GM23338 (cell line): Measurements from ENCODE around the gene HSPE1. TPM values are rescaled to one million over a fixed set of nuclear protein-coding genes. Genes with fewer than 3 reads are reported as not detected.

Experiments used
- ATAC-seq: fragments of 200-7000 bp; cut with Tn5 transposase; 3 replicates; pipeline ENCODE4 v1.9.1; 2020
- DNase-seq: peaks from one replicate; pipeline ENCODE4 v3.0.0-alpha.2; 2015; ENCODE audit warnings: low spot score
- H2AFZ ChIP-seq: fragments of 200-600 bp; sonication (generic); 2 replicates; pipeline ENCODE4 v1.8.0; 2016; ENCODE audit warnings: antibody characterized with exemption, mild to moderate bottlenecking, moderate library complexity
- H3F3A ChIP-seq: fragments of 200-600 bp; sonication (generic); replicated peaks from 2 replicates; pipeline ENCODE4 v1.8.0; 2017; ENCODE audit warnings: antibody characterized with exemption, mixed run types, low read depth
- H3K27ac ChIP-seq: fragments of 200-600 bp; sonication (generic); 2 replicates; pipeline ENCODE4 v1.6.1; 2016; ENCODE audit warnings: low read depth
- H3K27me3 ChIP-seq: fragments of 200-600 bp; sonication (generic); 2 replicates; pipeline ENCODE4 v1.8.0; 2016; ENCODE audit warnings: mild to moderate bottlenecking, mixed run types, moderate library complexity; ENCODE audit not compliant: insufficient read depth
- H3K36me3 ChIP-seq: fragments of 200-600 bp; sonication (generic); 2 replicates; pipeline ENCODE4 v1.8.0; 2016; ENCODE audit warnings: mild to moderate bottlenecking; ENCODE audit not compliant: insufficient read depth
- H3K4me1 ChIP-seq: fragments of 200-600 bp; sonication (generic); 2 replicates; pipeline ENCODE4 v1.8.0; 2016; ENCODE audit warnings: mild to moderate bottlenecking, moderate library complexity; ENCODE audit not compliant: insufficient read depth
- H3K4me2 ChIP-seq: fragments of 200-600 bp; sonication (generic); 2 replicates; pipeline ENCODE4 v1.7.1; 2017; ENCODE audit warnings: mixed run types
- H3K4me3 ChIP-seq: fragments of 200-600 bp; sonication (generic); 2 replicates; pipeline ENCODE4 v1.6.1; 2016; ENCODE audit warnings: mixed run types
- H3K79me2 ChIP-seq: fragments of 200-600 bp; sonication (generic); replicated peaks from 2 replicates; pipeline ENCODE4 v1.8.0; 2017; ENCODE audit warnings: mild to moderate bottlenecking; ENCODE audit not compliant: insufficient read depth
- H3K9me2 ChIP-seq: fragments of 200-600 bp; sonication (generic); 2 replicates; pipeline ENCODE4 v1.8.0; 2017; ENCODE audit not compliant: insufficient read depth
- H4K20me1 ChIP-seq: fragments of 200-600 bp; sonication (generic); replicated peaks from 2 replicates; pipeline ENCODE4 v1.8.0; 2017; ENCODE audit warnings: mild to moderate bottlenecking; ENCODE audit not compliant: insufficient read depth
- H3K27ac Mint-ChIP-seq: 2 replicates; pipeline ENCODE4 v1.8.0; 2020; ENCODE audit warnings: inconsistent platforms, mild to moderate bottlenecking, moderate library complexity, mixed read lengths
- H3K27me3 Mint-ChIP-seq: 3 replicates; pipeline ENCODE4 v1.8.0; 2022; ENCODE audit warnings: low read depth, mild to moderate bottlenecking, moderate library complexity, mixed read lengths, inconsistent platforms; ENCODE audit not compliant: insufficient read depth, poor library complexity
- H3K36me3 Mint-ChIP-seq: 3 replicates; pipeline ENCODE4 v1.8.0; 2021; ENCODE audit warnings: low read depth, mild to moderate bottlenecking, inconsistent platforms, moderate library complexity, mixed read lengths
- H3K4me1 Mint-ChIP-seq: 3 replicates; pipeline ENCODE4 v1.8.0; 2020; ENCODE audit warnings: mild to moderate bottlenecking, inconsistent platforms, mixed read lengths
- H3K4me3 Mint-ChIP-seq: 3 replicates; pipeline ENCODE4 v1.8.0; 2021; ENCODE audit warnings: moderate library complexity, mild to moderate bottlenecking, inconsistent platforms, mixed read lengths
- H3K9me3 Mint-ChIP-seq: 3 replicates; pipeline ENCODE4 v1.8.0; 2020; ENCODE audit warnings: moderate library complexity, mild to moderate bottlenecking, inconsistent platforms, mixed read lengths
- CREB1 ChIP-seq: fragments of 250-450 bp; sonication (Bioruptor Pico); IDR thresholded peaks from 2 replicates; pipeline ENCODE4 v1.5.0; 2020; ENCODE audit warnings: low read depth, mild to moderate bottlenecking, moderate library complexity
- EZH2 ChIP-seq: fragments of 200-600 bp; sonication (generic); IDR thresholded peaks from one replicate; pipeline ENCODE4 v1.8.0; 2017; ENCODE audit warnings: antibody characterized with exemption, mild to moderate bottlenecking, low read depth; ENCODE audit not compliant: unreplicated experiment
- EZH2phosphoT487 ChIP-seq: fragments of 200-600 bp; sonication (generic); IDR thresholded peaks from one replicate; pipeline ENCODE4 v1.8.1; 2018; ENCODE audit warnings: antibody characterized with exemption; ENCODE audit not compliant: unreplicated experiment
- JUNB ChIP-seq: IDR thresholded peaks from one replicate; pipeline ENCODE4 v1.6.1; 2016; ENCODE audit warnings: antibody characterized with exemption; ENCODE audit not compliant: unreplicated experiment
- NANOG ChIP-seq: IDR thresholded peaks from 2 replicates; pipeline ENCODE4 v1.6.1; 2016; ENCODE audit warnings: antibody characterized with exemption, borderline replicate concordance
- POLR2AphosphoS5 ChIP-seq: IDR thresholded peaks from 2 replicates; pipeline ENCODE4 v1.6.1; 2016; ENCODE audit warnings: antibody characterized with exemption, low read depth
- STAT1 ChIP-seq: IDR thresholded peaks from one replicate; pipeline ENCODE4 v1.6.1; 2016; ENCODE audit warnings: antibody characterized with exemption; ENCODE audit not compliant: unreplicated experiment
- ZNF114 ChIP-seq: fragments of 250-450 bp; sonication (Bioruptor Pico); IDR thresholded peaks from 2 replicates; pipeline ENCODE4 v1.5.0; 2020; ENCODE audit warnings: mild to moderate bottlenecking, moderate library complexity
- ZNF331 ChIP-seq: fragments of 250-450 bp; sonication (Bioruptor Pico); IDR thresholded peaks from 2 replicates; pipeline ENCODE4 v1.5.0; 2020; ENCODE audit warnings: low read depth, mild to moderate bottlenecking, moderate library complexity
- polyA plus RNA-seq: library from polyadenylated mRNA; unstranded; fragments of >200 nt; fragmentation: Nextera tagmentation; extraction: Ambion mirVana; gene quantifications from 2 replicates; pipeline ENCODE4 v1.2.1, GENCODE V29; 2016
- total RNA-seq: library from RNA; depleted of rRNA; stranded (reverse); fragments of >200 nt; shearing (Covaris generic); gene quantifications from 2 replicates; pipeline ENCODE4 v1.2.3, GENCODE V29; 2014
- TF ChIP-seq, protein P1 (sequence below): fragments of 250-450 bp; sonication (Bioruptor Pico); IDR thresholded peaks from 2 replicates; pipeline ENCODE4 v1.5.0; 2020; ENCODE audit warnings: mild to moderate bottlenecking, moderate library complexity
- TF ChIP-seq, protein P2 (sequence below), 2 experiments: fragments of 200-600 bp in 1 of 2; sonication (generic) in 1 of 2; conservative IDR thresholded peaks; 2 replicates each; pipeline versions ENCODE4 v1.5.1 to v1.6.1; 2016 to 2017; ENCODE audit warnings: antibody characterized with exemption in 2 of 2, low read depth in 2 of 2, mild to moderate bottlenecking in 2 of 2, moderate library complexity in 1 of 2
- TF ChIP-seq, protein P3 (sequence below): IDR thresholded peaks from 2 replicates; pipeline ENCODE4 v1.6.1; 2016; ENCODE audit warnings: antibody characterized with exemption
- TF ChIP-seq, protein P4 (sequence below): IDR thresholded peaks from one replicate; pipeline ENCODE4 v1.6.1; 2018; ENCODE audit warnings: antibody characterized with exemption; ENCODE audit not compliant: unreplicated experiment

Gene HSPE1
- total and polyA plus RNA-seq, 2 experiments from 2014 or later: 328 to 1,529 TPM

DNA sequence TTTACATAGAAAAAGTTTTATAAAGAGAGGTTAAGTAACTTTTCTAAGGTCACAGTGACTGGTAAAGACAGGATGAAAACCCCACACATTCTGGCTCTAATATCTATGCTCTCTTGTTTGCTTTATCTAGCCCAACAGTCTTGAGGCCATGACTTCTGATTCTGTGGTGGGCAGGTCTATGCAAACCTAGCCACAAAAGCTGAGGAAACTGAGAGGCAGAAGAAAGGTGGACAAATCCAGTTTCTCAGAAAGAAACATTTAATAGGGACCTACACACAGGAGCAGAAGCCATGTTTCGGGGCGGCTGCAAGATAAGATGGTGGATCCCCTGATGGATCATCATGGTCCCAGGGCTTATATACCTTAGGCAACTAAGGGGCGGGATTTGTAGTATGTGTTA lies 22.4 kb upstream of the HSPE1 start:
- Histone ChIP-seq H4K20me1 (no peaks in the 10 kb centered on the region), H3K4me1 (no peaks in the 10 kb centered on the region), H3F3A (no peaks in the 10 kb centered on the region), H3K79me2 (no peaks in the 10 kb centered on the region), H3K9me2 (no peaks in the 10 kb centered on the region), H3K27me3 (no peaks in the 10 kb centered on the region), H3K4me2 (no peak overlapping the region), H3K36me3 (peaks cover 16% of the 10 kb centered on the region), H3K4me3 (no peak overlapping the region), H2AFZ (no peak overlapping the region), H3K27ac (no peak overlapping the region; the same call in 1 of the 2 replicates)
- H3K27ac Mint-ChIP-seq: no peak overlapping the region
- no peak for ATAC-seq
- H3K9me3 Mint-ChIP-seq: peaks cover 3% of the 10 kb centered on the region; the same call in 1 of the 3 replicates
- H3K4me1 Mint-ChIP-seq: no peaks in the 10 kb centered on the region
- H3K27me3 Mint-ChIP-seq: no peaks in the 10 kb centered on the region
- TF ChIP-seq, protein P1, sequence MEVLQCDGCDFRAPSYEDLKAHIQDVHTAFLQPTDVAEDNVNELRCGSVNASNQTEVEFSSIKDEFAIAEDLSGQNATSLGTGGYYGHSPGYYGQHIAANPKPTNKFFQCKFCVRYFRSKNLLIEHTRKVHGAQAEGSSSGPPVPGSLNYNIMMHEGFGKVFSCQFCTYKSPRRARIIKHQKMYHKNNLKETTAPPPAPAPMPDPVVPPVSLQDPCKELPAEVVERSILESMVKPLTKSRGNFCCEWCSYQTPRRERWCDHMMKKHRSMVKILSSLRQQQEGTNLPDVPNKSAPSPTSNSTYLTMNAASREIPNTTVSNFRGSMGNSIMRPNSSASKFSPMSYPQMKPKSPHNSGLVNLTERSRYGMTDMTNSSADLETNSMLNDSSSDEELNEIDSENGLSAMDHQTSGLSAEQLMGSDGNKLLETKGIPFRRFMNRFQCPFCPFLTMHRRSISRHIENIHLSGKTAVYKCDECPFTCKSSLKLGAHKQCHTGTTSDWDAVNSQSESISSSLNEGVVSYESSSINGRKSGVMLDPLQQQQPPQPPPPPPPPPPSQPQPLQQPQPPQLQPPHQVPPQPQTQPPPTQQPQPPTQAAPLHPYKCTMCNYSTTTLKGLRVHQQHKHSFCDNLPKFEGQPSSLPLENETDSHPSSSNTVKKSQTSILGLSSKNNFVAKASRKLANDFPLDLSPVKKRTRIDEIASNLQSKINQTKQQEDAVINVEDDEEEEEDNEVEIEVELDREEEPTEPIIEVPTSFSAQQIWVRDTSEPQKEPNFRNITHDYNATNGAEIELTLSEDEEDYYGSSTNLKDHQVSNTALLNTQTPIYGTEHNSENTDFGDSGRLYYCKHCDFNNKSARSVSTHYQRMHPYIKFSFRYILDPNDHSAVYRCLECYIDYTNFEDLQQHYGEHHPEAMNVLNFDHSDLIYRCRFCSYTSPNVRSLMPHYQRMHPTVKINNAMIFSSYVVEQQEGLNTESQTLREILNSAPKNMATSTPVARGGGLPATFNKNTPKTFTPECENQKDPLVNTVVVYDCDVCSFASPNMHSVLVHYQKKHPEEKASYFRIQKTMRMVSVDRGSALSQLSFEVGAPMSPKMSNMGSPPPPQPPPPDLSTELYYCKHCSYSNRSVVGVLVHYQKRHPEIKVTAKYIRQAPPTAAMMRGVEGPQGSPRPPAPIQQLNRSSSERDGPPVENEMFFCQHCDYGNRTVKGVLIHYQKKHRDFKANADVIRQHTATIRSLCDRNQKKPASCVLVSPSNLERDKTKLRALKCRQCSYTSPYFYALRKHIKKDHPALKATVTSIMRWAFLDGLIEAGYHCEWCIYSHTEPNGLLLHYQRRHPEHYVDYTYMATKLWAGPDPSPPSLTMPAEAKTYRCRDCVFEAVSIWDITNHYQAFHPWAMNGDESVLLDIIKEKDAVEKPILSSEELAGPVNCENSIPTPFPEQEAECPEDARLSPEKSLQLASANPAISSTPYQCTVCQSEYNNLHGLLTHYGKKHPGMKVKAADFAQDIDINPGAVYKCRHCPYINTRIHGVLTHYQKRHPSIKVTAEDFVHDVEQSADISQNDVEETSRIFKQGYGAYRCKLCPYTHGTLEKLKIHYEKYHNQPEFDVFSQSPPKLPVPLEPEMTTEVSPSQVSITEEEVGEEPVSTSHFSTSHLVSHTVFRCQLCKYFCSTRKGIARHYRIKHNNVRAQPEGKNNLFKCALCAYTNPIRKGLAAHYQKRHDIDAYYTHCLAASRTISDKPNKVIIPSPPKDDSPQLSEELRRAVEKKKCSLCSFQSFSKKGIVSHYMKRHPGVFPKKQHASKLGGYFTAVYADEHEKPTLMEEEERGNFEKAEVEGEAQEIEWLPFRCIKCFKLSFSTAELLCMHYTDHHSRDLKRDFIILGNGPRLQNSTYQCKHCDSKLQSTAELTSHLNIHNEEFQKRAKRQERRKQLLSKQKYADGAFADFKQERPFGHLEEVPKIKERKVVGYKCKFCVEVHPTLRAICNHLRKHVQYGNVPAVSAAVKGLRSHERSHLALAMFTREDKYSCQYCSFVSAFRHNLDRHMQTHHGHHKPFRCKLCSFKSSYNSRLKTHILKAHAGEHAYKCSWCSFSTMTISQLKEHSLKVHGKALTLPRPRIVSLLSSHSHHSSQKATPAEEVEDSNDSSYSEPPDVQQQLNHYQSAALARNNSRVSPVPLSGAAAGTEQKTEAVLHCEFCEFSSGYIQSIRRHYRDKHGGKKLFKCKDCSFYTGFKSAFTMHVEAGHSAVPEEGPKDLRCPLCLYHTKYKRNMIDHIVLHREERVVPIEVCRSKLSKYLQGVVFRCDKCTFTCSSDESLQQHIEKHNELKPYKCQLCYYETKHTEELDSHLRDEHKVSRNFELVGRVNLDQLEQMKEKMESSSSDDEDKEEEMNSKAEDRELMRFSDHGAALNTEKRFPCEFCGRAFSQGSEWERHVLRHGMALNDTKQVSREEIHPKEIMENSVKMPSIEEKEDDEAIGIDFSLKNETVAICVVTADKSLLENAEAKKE (CRISPR knock-in tag): no peak
- TF ChIP-seq ZNF114 (CRISPR knock-in tag) (no peak), EZH2phosphoT487 (no peak), ZNF331 (no peak), STAT1 (no peak), EZH2 (no peak), CREB1 (no peak), NANOG (no peak), JUNB (no peak), POLR2AphosphoS5 (no peak)
- TF ChIP-seq, protein P2, sequence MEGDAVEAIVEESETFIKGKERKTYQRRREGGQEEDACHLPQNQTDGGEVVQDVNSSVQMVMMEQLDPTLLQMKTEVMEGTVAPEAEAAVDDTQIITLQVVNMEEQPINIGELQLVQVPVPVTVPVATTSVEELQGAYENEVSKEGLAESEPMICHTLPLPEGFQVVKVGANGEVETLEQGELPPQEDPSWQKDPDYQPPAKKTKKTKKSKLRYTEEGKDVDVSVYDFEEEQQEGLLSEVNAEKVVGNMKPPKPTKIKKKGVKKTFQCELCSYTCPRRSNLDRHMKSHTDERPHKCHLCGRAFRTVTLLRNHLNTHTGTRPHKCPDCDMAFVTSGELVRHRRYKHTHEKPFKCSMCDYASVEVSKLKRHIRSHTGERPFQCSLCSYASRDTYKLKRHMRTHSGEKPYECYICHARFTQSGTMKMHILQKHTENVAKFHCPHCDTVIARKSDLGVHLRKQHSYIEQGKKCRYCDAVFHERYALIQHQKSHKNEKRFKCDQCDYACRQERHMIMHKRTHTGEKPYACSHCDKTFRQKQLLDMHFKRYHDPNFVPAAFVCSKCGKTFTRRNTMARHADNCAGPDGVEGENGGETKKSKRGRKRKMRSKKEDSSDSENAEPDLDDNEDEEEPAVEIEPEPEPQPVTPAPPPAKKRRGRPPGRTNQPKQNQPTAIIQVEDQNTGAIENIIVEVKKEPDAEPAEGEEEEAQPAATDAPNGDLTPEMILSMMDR (conservative IDR thresholded peaks at IDR 0.05; ENCODE audit: low read depth in 2 of 2): no peak
- TF ChIP-seq, protein P3, sequence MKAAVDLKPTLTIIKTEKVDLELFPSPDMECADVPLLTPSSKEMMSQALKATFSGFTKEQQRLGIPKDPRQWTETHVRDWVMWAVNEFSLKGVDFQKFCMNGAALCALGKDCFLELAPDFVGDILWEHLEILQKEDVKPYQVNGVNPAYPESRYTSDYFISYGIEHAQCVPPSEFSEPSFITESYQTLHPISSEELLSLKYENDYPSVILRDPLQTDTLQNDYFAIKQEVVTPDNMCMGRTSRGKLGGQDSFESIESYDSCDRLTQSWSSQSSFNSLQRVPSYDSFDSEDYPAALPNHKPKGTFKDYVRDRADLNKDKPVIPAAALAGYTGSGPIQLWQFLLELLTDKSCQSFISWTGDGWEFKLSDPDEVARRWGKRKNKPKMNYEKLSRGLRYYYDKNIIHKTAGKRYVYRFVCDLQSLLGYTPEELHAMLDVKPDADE: no peak
- TF ChIP-seq, protein P4, sequence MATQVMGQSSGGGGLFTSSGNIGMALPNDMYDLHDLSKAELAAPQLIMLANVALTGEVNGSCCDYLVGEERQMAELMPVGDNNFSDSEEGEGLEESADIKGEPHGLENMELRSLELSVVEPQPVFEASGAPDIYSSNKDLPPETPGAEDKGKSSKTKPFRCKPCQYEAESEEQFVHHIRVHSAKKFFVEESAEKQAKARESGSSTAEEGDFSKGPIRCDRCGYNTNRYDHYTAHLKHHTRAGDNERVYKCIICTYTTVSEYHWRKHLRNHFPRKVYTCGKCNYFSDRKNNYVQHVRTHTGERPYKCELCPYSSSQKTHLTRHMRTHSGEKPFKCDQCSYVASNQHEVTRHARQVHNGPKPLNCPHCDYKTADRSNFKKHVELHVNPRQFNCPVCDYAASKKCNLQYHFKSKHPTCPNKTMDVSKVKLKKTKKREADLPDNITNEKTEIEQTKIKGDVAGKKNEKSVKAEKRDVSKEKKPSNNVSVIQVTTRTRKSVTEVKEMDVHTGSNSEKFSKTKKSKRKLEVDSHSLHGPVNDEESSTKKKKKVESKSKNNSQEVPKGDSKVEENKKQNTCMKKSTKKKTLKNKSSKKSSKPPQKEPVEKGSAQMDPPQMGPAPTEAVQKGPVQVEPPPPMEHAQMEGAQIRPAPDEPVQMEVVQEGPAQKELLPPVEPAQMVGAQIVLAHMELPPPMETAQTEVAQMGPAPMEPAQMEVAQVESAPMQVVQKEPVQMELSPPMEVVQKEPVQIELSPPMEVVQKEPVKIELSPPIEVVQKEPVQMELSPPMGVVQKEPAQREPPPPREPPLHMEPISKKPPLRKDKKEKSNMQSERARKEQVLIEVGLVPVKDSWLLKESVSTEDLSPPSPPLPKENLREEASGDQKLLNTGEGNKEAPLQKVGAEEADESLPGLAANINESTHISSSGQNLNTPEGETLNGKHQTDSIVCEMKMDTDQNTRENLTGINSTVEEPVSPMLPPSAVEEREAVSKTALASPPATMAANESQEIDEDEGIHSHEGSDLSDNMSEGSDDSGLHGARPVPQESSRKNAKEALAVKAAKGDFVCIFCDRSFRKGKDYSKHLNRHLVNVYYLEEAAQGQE: no peak
- DNase-seq: no peak
- peaks cover 43% of the 10 kb centered on the region for H3K36me3 Mint-ChIP-seq
- H3K4me3 Mint-ChIP-seq: no peak overlapping the region
